NCI-H1417 (cell line): ENCODE measurements around the gene RDH13.
A peak's percentile ranks its signal among the peaks of the same experiment; 100 is the strongest.
"Not testable (repeated sequence)": the region's sequence is repeated elsewhere in the genome, so short reads cannot be mapped to it uniquely, and the experiment has no call there.

Experiments
- DNase-seq, 3 experiments: peaks; one replicate each; lab custom pipeline; 2025; lab: John Stamatoyannopoulos, UW

The RDH13 gene

GRCh38 chr19:55062735-55063491 is at the start of gene RDH13:
Gene RDH13, minus strand, starts transcription at chr19:55063148. Its CDS starts 116 bp downstream, at chr19:55063032.
- peak; percentile 77 to 96 (median 91) for DNase-seq

GRCh38 chr19:55112246-55112776 is 49.4 kb upstream of the RDH13 start:
- no peak for DNase-seq

GRCh38 chr19:55111238-55111831 is 48.4 kb upstream of the RDH13 start:
- no peak for DNase-seq

- no peak for DNase-seq
Measured at GRCh38 chr19:55109527-55110291, 46.8 kb upstream of the RDH13 start.

- DNase-seq = not testable (repeated sequence)
Measured at GRCh38 chr19:55107252-55107651, 44.3 kb upstream of the RDH13 start.

GRCh38 chr19:55106591-55106990 is 43.6 kb upstream of the RDH13 start:
- DNase-seq = no peak

- DNase-seq = no peak
Measured at GRCh38 chr19:55105237-55105636, 42.3 kb upstream of the RDH13 start.

- no peak for DNase-seq
Measured at GRCh38 chr19:55103190-55103589, 40.2 kb upstream of the RDH13 start.

GRCh38 chr19:55101261-55101660 is 38.3 kb upstream of the RDH13 start:
- DNase-seq = no peak

GRCh38 chr19:55099557-55100506 is 36.9 kb upstream of the RDH13 start:
- no peak for DNase-seq

- no peak for DNase-seq
Measured at GRCh38 chr19:55098716-55099556, 36.0 kb upstream of the RDH13 start.

GRCh38 chr19:55097864-55098715 is 35.1 kb upstream of the RDH13 start:
- no peak for DNase-seq

- DNase-seq = no peak
Measured at GRCh38 chr19:55096061-55096701, 33.2 kb upstream of the RDH13 start.

GRCh38 chr19:55095260-55096060 is 32.5 kb upstream of the RDH13 start:
- no peak for DNase-seq

- no peak for DNase-seq
Measured at GRCh38 chr19:55094456-55095259, 31.7 kb upstream of the RDH13 start.

GRCh38 chr19:55092423-55093318 is 29.7 kb upstream of the RDH13 start:
- no peak for DNase-seq
